Raji (cell line): ENCODE measurements around the gene SIM1.

Source experiments
- POLR2A ChIP-seq: IDR thresholded peaks from 2 replicates; pipeline ENCODE4 v1.6.1; 2011; ENCODE audit warnings: low read depth, low read length, control low read depth; ENCODE audit not compliant: insufficient read depth

SIM1 gene

DNA sequence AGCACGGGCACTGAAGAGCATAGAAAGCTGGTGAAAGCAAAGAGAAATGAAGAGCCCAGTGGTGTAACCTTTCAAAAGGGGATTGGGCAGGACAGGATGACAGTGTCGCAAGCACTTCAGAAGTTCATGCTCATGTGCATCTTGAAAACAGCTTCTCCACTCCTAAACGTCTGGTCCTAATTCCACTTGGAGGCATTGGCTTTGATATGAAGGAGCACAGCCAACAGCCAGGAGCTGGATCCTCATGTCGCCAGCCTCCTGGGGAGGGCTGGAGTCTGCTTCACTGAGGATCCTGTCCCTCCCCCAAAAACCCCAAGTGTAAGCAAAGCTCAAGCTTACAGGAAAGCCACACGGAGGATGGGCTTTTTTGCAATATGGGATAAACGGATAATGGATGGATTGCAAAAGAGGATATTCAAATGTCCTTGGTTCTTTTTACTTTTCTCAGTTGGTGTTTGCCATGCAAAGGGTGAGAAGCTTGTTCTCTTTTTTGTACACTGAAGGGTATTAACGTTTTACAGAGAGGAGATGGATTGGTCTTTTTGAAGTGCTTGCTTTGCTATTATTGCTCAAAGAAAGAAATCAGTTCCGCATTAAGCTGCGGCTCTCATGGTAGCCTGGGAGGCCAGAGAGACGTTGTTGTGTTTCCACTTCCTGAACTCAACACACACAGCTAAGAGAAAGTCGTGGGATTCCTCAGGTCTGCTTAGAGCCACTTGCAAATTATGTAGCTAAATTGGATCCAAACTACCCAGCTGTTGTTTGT, 92.2 kb downstream of the SIM1 start:
- no peak for TF ChIP-seq POLR2A

DNA sequence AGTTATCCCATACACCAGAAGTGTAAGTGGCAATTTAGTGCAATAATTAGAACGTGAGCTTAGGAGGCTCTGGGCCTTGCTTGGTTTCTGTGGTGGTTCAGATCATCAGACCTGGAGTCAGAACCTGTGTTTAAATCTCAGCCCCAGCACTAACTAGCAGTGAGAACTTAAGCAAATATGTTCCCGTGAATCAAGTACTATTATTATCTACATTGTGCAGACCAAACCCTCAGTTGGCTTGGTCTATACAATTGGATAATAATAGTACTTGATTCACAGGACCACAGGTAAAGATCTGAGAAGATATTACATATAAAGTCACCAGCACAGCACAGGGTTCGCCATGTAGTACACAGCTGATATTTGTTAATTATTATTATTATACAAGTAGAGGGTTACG, 93.1 kb downstream of the SIM1 start:
- TF ChIP-seq POLR2A, result no peak

DNA sequence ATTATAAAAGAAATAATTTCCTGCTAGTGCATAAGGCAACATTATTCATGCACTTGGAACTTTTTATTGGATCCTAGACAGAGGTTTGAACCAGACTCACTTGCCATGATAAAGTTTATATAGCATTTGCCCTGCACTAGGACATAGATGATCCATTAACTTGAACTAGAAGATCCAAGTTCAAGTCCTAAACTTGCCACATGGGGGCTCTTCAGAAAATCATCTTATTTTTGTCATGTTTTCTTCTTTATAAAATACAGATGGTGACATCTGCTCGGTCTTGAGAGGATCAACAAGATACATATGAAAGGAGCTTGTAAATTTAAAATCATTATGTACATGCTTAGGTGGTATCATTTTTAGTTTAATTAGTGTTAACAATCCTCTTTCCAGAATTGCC, 94.5 kb downstream of the SIM1 start:
- TF ChIP-seq POLR2A, result no peak

DNA sequence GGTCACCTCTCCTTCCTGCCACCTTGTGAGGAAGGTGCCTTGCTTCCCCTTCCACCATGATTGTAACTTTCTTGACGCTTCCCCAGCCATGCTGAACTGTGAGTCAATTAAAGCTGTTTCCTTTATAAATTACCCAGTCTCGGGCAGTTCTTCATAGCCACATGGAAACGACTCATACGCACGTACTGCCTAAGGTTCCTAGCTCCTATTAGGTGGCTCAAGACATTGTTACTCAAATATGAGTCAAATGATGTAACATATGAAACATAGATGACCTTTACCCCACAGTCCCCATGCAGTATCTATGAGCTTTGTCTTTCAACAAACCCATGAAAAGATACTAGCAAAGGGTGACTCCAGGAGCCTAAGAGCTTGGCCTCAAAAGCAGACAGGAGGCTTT, 98.3 kb downstream of the SIM1 start:
- TF ChIP-seq POLR2A, result no peak

DNA sequence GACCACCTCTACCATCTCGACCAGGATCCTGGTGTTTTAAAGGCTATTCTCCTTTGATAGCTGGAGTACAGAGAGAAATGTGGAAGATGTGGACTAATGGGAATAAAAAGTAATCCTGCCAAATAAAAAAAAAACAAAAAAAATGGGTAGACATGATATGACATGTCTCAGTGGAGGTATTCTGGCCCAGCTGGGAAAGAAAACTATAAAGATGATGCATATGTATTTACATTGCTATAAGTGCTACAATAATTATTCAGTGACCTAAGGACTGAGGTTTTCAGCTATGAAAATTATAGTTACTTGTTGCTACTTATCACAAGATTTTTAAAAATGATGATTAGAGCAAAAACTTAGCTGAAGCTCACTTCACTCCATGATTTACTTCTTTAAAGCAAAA, 101.1 kb downstream of the SIM1 start:
- TF ChIP-seq POLR2A, result no peak

DNA sequence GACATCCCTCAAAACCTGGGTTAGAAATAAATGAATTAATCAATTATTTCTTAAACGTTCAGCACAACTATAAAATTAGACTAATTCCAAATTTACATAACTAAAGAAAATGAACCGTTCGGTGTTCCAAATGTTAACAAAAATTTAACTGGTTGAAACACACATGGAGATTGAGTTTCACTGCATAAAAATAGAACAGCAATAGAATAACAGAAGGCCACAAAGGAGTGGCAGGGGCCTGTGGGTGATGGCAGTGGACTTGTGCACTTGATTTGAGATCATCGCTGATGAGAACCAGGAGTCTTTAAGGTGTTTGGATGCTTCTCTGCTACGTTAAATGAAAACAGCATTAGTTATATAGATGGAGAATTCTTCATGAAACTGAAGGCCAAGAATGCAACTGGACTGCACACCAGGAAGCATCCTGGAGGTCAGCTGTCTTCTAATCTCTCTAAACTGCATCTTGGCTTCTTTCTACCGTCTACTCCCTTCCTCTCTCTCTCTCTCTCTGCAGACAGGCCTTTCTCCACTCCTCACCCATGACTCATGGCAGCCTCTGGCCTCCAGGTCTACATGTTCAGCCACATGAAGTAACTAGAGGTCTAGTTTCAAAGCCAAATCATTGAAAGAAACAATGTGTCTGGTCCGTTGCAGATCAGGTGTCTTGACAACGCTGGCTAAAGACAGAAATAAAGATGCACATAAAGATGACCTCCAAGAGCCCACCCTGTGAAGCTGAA, 111.3 kb downstream of the SIM1 start:
- TF ChIP-seq POLR2A, result no peak

DNA sequence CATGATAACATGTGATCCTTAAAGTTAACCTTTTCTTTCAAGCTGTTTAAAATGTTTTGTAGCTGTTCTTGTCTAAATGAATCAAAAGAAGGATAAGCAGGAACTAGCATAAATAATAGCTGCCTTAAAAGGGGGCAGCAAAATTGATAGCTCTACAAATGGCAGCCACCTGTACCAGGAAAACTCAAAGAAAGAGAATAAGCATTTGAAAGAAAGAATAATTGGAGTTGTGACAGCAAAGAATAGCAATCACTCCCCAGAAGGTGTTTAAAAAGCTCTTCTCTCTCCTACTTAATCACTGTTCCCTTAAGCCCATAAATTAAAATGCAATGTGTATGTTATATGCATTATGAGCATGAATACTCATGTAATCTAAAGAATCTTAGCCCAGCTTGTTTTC, 114.6 kb downstream of the SIM1 start:
- TF ChIP-seq POLR2A, result no peak

DNA sequence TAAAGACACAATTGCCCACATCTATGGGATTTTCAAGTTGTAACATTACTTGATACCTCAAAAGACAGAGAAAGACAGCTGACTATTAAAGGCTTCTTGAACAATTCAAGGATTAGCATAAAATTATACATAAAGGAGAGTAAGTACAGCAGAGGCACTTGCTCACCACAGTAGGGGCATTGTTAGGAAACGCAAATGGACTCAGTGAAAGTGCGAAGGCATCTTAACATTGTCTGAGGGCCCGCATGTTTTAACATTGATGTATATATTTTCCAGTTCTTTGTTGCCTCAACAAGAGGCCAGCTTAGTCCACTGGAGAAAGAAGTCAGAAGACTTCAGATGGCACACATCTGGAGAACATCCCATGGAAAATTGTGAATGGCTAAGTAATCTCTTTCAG, 115.4 kb downstream of the SIM1 start:
- TF ChIP-seq POLR2A, result no peak

DNA sequence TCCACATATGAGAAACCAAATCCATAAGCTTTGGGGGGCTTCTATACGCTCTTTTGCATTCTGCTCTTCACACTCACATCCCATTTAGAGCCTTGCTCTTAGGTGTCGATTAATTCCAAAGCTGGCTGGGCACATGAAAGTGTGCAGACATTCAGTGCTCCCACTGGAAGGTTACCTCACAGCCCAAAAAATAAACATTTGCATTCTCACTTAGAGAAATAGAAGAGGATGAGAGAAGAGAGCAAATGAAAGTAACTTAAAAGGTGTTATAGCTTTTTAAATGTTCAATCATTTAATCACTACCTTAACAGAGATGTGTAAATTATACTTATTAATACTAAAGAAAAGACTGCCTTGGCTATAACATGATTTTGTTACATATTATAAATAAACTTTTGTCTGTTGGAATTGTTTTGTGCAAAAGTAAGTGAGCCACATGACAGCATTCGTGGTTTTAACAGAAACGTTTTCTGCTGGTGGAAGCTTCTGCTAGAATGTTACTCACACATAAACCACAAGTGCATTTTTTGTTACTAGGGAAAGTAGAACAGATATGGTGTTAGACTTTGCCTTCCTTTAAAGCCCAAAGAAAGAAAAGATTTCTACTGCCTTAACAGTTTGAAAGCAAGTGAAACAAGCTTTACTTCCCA, 116.7 kb downstream of the SIM1 start:
- no peak for TF ChIP-seq POLR2A

DNA sequence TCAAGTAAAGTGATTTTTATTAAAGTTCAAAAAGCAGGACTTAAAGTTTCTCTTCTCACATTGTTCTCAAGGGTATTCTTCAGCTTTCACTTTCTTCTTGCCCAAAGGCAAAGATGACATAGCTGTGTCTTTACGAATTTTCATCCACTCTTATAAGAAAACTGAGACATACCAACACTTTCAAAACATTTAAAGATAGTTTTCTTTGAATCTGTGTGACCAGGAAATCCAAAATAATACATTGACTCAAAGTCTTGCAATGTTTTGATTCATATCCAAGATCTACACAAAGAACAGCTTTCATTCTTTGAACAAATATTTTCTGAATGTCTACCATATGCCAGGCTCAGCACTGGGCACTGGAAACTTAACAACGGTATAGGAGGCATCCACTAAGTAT, 117.9 kb downstream of the SIM1 start:
- TF ChIP-seq POLR2A, result no peak

DNA sequence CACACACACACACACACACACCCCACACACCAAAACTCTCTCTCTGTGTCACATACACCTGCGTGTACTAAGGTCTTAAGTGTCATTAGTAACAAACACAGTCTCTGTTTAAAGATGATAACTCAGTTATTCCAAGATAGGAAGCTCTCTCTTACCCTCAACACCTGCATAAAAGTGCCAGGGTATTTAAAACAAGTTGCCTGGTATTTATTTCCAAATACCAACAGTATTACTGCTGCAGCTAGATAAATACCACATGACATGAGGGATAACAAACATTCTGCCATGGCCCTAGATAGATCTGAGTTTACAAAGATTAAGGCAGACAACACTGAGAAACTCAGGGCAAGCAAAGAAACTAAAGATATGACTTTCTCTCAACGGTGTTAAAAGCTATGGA, 118.5 kb downstream of the SIM1 start:
- TF ChIP-seq POLR2A, result no peak

DNA sequence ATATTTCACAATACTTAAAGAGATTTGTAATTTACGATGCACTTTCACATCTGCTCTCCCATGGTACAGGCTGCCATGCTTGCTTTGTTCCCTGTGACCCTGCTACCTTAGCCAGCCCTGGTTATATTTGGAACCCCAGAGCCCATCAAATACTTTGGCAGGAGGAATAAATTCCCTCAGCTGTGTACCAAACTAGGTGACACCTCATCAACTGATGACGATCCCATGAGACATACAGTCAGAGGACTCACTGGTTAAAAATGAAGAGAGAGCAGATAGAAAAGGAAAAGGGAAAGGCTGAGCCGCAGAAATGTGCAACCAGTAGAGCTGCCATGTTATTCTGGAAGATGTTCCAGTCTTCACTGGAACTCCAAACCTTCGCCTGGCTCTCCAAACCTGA, 120.0 kb downstream of the SIM1 start:
- TF ChIP-seq POLR2A, result no peak

DNA sequence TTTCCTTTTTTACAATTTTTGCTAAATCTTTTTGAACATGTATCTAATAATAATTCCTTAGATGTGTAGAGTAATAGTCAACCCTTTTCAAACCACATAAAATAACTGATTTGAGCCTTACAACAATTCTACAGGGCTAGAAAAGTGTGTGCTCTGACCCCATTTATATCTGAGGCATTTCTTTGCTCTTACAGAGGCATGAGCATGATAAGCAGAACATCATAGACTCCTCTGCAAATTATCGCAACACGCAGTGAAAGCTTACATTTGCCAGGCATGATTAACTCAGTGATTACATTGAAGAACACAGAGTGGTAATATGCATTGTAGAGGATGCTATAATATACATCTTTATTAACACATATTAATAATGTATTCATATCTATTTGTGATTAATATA, 120.4 kb downstream of the SIM1 start:
- TF ChIP-seq POLR2A, result no peak

DNA sequence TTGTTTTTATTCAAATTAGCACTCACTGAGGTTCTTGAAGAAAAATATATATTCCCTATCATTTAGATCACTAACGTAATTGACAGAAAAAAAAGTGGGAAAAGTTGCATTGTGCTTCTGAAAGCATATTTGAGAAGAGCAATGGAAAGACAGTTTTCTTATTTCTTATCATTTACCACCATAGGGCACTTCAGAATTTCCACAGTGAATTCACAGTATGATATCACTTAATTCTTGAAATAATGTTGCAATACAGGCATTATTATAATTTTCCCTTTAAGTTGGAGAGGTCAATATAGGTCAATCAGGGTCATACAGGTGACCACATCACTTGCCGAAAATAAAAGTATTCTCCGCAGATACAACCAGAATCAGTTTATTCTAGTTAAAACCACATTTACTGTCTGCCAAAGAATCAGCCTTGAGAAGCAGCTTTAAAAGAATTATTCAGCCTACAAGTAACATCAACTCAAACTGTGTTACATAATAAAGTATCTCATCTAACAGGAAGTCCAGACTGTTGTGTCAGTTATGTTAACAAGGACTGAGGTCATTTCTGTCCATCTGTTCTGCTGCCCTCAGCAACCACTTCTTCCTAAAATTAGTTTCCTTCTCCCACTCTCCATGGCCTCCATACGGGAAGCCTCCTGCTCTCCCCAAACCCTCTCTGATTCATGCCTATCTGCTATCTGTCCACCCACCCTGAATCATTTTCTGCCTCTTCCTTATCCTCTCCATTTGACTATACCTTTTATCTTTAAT, 121.2 kb downstream of the SIM1 start:
- TF ChIP-seq POLR2A, result no peak

DNA sequence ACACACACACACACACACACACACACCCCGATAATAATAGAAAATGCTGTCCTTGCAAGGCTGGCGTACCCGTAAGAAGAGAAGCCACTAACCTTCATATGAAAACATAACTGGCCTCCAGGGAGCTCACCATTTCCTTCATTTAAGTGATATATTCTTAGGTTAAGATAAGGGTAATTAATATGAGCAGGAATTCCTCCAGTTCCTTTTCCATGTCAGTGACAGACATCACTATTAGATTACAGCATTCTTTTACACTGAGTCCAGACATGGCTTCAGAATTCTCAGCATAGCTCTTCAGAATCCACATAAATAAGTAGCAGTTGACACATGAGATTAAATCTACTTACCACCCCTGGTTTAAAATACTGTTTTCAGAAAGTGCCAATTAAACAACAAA, 121.9 kb downstream of the SIM1 start:
- no peak for TF ChIP-seq POLR2A
